Measurements from ENCODE around the gene ATP1A3.
A peak's percentile ranks its signal among the peaks of the same experiment; 100 is the strongest.
"Not testable (repeated sequence)": the region's sequence is repeated elsewhere in the genome, so short reads cannot be mapped to it uniquely, and the experiment has no call there.

The ATP1A3 gene

GRCh38 chr19:41944336-41944735, 49.7 kb downstream of the ATP1A3 start:
- DNase-seq = no peak

GRCh38 chr19:41941410-41942202, 52.4 kb downstream of the ATP1A3 start:
- no peak for DNase-seq

- no peak for DNase-seq
Observed at GRCh38 chr19:41940731-41941409, 53.2 kb downstream of the ATP1A3 start.

DNA sequence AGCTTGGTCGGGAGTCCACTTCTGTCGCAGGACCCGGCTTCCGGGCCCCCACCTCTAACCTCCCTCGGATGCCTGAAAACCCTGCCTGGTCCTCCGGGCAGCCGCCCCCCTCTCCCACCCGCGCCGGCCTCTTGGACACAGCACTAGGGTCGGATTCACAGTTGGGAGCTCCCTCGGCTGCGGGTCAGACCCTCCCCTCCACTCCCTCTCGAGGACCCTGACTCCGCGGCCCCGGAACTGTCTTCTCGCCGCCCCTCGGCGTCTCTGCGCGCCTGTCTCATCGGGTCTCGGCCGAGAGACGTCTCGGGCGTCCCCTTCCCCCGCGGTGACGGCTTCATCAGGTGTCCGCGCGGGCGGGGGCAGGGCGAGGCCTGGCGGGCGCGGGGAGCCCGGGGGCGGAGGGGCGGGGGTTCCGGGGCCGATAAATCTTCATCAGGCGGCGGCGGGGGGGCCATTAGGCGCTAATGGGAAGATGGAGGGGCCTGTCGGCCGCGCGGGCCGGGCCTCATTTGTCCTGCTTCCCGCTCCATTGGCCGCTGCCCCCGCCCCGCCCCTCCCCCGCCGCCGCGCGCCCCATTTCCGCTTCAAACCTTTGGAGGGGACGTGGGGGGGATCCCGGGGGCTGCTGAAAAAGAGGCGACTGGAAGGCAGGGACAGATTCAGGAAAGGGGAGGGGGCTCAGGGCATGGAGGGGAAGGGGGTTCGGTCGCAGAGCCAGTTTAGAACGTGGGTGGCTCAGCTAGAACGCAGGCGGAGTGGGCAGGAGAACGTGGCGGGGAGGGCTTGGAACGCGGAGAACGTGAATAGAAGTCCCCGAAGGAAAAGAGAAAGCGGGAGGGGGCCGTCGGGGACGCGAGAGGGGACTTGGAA, 53.9 kb downstream of the ATP1A3 start:
- peak; percentile 83 for DNase-seq

DNA sequence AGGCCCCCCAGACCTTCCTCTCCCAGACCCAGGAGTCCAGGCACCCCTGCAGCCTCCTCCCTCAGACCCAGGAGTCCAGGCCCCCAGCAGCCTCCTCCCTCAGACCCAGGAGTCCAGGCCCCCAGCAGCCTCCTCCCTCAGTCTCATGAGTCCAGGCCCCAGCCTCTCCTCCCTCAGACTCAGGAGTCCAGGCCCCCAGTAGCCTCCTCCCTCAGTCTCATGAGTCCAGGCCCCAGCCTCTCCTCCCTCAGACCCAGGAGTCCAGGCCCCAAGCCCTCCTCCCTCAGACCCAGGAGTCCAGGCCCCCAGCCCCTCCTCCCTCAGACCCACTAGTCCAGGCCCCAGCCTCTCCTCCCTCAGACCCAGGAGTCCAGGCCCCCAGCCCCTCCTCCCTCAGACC, 54.8 kb downstream of the ATP1A3 start:
- not testable (repeated sequence) for DNase-seq

- DNase-seq = peak; percentile 54
Observed at GRCh38 chr19:41937525-41938468, 56.2 kb downstream of the ATP1A3 start.

DNA sequence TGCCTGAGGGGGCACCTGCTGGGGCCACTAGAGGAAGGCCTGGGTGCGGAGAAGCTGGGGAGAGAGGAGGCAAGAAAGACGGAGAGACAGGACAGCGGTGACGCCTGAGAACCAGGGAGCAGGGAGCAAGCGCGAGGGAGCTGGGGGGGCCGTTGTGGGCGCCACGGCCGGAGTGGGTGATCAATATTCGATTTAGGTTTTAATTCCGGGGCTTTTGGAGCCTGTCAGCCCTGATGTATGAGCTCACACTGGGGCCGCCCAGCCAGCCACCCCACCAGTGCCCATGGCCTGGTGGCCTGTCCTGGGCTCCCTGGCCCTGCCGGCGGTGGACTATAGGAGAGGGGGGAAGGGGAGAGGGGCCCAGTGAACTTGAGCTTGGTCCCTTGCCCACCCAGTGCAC, 57.1 kb downstream of the ATP1A3 start:
- DNase-seq = no peak

GRCh38 chr19:41936416-41936850, 57.6 kb downstream of the ATP1A3 start:
- DNase-seq = no peak

GRCh38 chr19:41935760-41936415, 58.1 kb downstream of the ATP1A3 start:
- DNase-seq = peak; percentile 86

- DNase-seq = peak; percentile 92
Observed at GRCh38 chr19:41934849-41935374, 59.1 kb downstream of the ATP1A3 start.

DNA sequence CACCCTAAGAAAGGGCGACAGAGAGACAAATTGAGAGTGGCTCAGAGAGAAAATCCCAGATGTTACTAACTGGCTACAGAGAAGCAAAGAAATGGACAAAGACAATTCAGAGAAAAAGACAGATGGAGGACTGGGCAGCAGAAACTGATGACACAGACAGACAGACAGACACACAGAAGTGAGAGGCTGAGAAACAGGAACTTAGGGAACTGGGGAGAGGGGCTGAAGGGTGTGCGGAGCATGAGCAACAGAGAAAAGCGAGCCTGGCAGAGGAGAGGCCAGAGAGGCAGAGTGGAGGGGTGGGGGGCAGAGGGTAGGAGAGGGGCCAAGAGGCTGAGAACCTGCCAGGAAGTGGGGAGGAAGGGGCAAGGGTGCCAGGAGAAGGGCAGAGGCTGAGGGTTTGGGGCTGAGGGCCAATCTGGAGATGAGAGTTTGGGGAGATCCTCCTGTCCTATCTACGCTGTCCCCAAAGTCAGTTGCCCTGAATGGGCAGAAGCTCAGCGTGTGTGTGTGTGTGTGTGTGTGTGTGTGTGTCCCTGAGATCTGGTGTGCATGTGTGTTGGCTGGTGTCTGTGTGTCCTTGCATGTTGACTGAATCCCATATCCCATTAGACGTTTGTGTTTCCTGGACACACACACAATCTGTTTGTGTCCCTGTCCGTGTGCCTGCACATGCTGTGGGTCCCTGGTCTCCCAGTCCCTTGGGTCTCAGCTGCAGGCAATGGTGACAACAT, 60.2 kb downstream of the ATP1A3 start:
- DNase-seq = no peak

DNA sequence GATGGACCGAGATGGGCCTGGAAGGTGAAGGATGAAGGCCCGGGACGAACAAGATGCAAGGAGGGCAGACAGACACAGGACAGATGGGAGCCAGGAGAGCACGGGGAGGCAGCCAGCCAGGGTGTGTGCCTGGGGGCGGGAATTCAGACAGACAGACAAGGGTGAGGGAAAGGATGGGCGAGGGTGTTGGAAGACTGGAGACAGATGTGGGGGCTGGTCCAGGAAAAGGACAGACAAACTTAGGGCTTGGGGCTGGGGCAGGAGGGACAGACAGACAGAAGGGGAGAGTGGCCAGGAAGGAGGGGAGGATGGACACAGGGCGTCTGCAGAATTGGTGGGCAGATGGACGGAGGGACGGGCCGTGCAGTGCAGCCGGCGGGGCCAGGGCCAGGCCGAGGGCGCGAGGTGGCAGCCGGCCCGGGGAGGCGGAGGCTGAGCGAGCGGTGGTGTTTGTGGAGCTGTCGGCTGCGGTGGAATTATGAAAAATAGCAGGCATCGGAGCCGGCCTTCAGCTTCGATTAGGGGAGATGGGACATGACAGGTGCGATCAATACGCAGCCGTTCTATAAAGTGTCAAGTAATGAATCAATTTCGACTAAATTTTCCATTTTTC, 61.2 kb downstream of the ATP1A3 start:
- DNase-seq = peak; percentile 75

DNA sequence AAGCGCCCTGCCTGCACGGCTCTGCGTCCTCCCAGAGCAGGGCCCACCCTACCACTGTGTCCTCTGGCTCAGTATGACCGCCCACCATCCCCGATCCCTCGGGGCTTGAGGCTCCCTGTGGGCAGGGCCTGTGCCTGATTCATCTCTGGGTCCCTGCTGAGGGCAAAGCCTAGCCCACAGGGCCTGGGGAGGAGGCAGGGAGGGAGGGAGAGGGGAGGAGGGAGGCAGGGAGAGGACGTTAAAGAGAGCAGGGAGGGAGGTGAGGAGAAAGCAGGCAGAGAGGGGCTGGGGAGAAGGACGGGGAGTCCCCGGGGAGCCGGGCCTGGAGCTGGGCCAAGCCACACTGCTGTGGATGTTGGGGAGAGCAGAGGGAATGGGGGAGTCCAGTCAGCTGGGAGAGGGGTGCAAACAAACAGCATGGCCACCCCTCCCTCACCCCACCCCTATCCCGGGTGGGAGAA, 61.7 kb downstream of the ATP1A3 start:
- peak; percentile 69 for DNase-seq

DNA sequence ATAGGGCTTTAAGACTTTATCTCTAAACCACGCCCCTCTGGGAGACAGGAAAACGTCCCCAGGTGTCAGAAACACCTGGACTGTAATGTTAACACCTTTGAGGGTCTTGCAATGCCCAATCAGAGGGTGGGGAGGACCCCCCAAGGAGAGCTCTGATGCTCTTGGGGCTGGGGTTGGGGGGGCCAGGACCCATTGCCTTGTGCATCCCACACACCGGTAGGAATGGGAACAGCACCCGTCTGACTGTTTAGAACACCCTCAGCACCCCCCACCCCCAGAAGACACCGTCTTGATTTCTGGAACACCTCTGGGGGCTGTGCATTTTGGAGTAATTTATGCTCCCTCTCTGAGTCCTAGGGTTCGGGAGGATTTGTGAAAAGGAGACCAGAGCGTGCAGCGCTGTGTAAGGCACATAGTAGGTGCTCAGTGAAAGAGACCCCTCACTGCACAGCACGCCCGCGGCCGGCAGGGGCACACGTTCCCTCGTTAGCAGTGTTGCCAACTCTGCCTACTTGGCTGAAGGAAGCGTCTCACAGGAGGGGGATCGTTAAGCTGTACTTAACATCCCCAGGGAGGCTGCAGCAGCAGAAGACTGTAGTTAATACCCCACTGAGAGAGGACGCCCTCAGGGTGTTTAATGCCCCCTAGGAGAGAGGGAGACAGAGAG, 63.0 kb downstream of the ATP1A3 start:
- DNase-seq = peak; percentile 90

- no peak for DNase-seq
Observed at GRCh38 chr19:41930322-41930722, 63.7 kb downstream of the ATP1A3 start.

DNA sequence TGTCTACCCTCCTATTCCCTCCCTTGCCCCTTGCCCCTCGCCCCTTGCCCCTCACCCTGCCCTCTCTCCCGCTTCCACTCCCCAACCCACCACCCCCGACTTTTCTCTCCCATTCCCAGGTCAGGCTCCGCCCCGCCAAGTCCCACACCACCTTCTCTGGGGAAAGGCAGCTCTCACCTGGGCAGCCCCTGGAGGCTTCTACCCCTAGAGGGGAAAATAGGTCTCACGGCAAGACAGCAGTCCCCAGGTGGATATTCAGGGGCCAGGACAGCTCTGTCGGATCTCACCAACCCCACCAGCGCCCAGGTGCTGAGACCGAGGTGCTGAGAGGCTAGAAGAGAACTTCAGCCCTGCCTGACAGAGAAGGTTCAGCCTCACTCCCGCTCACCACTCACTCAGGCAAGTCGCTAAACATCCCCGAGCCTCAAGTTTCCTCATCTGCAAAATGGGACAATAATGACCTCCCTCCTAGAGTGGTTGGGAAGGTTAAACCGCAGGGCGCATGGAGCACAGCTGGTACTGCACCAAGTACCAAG, 64.4 kb downstream of the ATP1A3 start:
- no peak for DNase-seq

DNA sequence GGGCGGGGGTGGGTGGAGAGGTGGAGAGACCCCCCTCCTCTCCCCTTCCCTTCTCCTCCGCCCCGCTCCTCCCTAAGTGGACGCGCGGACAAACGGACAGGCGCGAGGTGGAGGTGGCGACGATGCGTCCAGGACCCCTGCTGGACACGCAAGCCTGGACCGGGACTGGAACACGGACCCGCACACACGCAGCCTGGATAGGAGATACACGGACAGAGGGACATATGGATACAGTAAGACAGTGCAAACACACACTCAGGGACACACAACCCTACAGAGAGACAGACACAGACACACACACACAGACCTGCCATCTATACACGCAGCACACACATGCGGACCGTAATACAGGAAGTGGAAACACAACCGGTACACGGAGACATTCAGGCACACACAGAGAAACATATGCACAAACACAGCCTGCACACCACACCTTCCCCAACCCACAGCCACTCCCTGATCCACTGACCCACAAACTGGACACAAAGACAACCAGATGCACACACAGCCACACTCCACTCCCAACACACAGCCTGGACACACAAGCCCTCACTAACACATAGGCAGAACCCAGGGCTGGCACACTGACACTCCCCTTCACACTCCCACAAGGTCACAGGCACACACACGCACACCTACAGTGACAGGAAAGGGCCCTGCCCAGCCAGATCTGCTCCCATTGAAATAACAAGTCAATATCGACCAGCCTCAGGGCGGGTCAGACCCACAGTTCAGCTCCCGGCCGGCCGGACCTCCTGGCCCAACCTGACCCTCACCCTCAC, 65.1 kb downstream of the ATP1A3 start:
- DNase-seq = no peak

GRCh38 chr19:41928221-41928683, 65.8 kb downstream of the ATP1A3 start, which contains the start of gene ERFL:
Gene ERFL (minus strand): TSS chr19:41928449. CDS start chr19:41912919, 15,530 bp downstream.
- no peak for DNase-seq
